GM18526 (cell line): ENCODE results near the gene FBLN1.

Experiments
- POLR2A ChIP-seq: IDR thresholded peaks from 3 replicates; pipeline ENCODE4 v1.6.1; 2011; ENCODE audit not compliant: insufficient read length; ENCODE audit errors: extremely low read depth

Gene FBLN1

DNA sequence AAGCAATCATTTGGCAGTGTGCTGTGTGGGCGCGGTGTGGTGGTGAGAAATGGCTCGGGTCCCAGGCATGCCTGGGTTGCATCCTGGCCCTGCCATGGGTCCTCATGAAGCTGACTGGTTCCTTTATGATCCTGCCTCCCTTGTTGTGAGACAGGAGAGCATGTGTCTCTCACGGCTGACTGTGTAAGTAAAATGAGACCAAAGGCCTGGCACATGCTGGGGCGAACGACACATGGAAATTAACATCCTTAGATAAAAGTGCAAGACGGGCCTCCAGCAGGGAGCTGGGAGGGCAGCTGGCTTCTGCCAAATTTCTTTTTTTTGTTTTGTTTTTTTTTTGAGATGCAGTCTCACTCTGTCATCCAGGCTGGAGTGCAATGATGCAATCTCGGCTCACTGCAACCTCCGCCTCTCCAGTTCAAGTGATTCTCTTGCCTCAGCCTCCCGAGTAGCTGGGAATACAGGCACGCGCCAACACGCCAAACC, 9.4 kb upstream of the FBLN1 start:
- no peak for TF ChIP-seq POLR2A

DNA sequence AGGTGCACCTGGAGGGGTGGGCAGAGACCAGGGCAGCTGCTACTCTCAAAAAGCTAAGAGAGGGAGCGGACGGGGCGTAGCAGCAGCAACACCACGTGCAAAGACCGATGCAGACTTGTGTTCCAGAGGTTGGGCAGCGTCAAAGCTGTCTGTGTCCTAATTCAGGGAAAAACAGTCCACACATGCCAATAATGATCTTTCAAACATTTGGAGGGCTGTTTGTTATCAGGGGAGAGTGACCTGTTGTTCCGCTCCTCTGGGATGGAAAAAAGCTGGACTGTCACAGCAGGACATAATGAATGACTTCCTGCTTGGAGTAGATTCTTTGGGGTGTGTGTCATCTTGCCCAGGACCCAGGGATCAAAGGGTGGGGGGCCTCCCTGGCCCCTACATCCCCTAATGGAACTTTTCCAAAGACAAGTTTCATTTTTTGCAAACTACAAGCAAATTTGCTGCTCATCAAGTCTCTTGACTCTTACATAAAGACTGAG, 6.2 kb upstream of the FBLN1 start:
- TF ChIP-seq POLR2A = no peak

DNA sequence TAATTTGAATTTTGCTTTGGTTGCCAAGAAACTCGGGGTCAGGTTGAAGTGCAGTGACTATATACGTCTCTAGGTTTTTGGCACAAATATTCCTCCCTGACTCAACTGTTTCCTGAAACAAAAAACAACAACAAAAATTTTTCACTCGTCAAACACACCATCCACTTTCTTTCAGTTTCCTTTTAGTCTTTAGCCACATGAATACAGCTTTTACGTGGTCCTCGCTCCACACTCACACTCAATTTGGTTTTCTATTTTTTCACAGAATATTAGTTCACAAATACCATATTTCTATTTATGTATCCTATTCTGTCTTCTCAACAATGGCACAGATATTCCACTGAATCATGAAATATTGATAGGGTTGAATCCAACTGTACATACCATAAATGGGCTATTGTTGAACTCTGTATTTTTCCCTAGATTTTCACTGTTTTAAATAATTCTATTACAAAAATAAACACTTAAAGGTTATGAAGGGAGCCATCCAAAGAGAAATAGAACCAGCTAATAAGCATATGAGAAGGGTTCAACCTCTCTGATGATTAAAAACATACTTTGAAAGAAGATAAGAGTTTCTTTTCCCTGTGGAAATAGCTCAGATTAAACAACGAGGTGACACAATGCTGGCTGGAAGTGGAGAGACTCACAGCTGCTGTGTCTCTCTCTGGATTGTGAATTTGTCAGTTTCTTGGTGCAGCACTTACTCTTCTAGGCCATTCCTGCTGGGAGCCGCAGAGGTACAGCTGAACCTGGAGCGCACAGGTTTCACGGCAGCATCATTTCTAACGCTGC, 5.1 kb upstream of the FBLN1 start:
- no peak for TF ChIP-seq POLR2A

DNA sequence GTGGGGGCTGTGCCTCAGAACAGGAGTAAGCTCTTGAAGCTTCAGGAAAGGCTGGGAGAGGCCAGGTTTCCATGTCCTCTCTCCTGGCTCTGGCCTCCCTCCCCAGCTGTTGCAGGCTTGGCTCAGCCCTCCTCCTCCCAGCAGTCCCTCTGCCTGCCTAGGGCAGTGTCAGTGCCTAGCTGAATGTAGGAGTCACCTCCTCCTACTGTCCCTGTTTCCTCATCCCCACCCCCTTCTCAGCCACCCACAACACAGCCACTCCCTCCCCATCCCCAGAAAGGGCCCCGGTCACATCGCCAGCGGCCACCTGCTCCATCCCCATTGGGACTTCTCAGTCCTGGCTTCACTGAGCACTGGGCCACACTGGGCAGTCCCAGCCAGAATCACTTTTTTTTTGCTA, 2.9 kb upstream of the FBLN1 start:
- no peak for TF ChIP-seq POLR2A

DNA sequence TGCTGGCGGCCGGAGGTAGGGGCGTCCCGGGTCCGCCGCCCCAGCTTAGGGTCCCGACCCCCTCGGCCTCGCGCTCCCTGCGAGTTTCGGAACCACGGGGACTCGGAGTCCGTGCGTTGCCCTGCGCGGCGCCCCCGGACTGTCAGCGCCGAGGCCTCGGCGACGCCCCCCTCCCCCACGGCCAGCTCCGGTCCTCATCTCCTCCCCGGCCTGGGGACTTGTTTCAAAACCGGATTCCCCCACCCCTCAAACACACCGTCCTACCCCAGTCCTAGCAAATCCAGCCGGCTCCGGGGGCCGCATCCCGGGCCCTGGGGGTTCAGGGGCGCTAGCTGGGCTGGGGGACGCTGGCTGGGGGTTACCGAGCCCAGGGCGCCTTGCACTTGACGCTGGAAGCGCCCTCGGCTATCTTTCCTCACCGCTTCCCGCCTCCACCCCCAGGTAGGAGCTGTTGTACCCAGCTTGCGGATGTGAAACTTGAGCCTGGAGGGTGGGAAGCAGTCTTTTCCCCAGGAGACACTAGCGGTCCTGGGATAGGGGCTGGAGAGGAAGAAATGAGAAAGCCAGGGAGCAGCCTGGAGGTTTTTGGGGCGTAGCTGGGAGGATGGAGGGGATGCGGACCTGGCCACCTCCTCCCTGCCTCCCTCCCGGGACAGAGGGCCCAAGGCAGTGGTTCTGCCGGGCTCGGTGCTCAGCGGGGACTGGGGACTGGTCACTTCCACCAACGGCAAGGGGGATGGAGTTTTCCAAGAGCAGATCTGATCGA, 550 bp downstream of the FBLN1 start:
- TF ChIP-seq POLR2A = no peak

DNA sequence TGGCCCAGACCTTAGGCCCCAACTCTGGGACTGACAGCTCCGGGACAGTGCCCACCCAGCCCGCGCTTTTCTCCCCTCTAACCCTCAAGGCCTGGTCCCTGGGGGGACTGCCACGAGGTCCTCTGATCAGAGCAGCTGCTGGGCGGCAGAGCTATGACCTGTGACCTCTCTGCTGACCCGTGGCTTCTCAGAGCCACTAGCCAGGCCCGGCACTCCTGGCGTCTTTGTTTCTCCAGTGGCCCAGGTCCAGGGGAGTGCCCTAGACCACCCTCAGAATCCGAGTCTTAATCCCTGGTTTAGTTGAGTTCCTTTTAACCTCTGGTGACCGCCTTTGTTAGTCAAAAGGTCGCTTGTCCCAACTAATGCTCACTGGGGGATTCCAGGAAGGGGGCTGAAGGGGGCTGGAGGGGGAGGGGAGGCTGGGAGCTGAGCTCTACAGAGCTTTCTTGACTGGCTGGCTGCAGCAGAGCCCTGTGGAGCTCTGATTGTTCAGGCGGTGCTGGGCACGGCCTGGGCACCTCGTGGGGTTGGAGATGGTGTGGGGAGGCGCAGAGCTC, 1.2 kb downstream of the FBLN1 start:
- TF ChIP-seq POLR2A = no peak

DNA sequence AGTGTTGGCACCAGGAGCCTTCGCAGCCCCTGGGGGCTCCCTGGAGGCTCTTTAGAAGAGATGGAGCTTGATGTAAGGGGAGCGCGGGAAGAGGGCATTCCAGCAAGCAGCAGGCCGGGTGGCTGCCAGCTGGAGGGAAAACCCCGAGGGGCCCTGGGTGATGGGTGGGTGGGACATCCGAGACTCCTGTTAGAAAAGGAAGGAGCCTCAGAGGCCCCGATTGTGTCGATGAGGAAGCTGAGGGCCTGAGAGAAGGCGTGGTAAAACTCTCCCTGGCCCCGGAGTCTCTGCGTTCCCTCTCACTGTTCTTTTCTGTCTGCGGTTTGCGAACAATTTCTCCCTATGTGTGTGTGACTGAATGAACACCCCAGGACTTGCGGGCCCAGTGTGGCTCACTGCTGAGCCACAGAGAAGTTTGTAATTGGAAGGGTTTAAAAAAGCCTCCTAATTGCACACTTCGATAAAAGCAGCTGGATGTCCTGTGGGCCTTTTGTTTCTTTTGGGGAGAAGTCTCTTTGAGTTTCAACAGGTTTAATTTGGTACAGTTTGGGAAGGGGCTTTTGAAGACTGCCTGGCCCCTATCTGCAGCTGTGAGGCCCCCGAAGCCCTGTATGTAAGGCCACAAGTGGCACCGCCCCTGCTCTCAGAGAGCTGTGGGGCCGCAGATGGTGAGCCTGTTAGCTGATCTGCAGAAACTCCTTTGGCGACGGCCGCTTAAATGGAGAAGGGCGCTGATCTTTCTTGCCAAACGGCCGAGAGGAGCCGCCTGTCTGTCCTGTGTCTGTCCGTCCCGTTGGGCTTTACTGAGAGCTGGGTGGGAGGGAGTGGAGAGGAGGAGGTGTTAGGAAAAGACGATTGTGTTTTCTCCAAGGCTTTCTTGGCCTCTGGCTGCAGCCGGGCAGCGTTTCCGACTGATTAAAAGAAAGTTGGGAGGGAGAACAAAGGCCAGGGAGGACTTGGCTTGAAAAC, 2.0 kb downstream of the FBLN1 start:
- TF ChIP-seq POLR2A = no peak

DNA sequence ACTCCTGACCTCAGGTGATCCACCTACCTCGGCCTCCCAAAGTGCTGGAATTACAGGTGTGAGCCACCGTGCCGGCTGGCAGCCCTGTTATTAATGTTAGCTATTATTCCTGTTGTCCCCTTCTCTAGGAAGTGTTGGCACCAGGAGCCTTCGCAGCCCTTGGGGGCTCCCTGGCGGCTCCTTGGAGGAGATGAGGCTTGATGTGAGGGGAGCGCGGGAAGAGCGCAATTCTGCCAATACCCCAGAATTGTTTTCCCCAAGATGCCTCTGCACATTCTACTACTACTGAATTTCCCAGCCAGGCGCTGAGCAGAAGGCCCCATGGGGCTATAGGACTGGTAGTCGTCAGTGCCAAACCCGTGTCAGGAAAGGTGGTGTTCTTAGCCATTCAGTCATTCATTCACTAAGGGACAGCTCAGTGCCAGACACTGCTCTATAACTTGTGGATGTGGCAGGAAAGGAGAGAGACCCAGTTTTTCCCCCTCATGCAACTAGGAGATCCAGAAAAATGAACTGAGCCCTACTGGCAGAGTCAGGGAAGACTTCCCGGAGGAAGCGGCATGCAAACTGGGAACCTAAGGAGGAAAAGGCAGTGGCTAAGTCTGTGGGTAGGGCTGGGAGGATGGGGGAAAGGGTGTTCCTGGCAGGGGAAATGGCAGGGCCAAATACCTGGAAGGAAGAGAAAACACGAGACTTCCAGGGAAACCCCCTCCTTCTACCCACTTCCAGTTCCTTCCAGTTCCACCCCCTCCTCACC, 3.5 kb downstream of the FBLN1 start:
- no peak for TF ChIP-seq POLR2A

DNA sequence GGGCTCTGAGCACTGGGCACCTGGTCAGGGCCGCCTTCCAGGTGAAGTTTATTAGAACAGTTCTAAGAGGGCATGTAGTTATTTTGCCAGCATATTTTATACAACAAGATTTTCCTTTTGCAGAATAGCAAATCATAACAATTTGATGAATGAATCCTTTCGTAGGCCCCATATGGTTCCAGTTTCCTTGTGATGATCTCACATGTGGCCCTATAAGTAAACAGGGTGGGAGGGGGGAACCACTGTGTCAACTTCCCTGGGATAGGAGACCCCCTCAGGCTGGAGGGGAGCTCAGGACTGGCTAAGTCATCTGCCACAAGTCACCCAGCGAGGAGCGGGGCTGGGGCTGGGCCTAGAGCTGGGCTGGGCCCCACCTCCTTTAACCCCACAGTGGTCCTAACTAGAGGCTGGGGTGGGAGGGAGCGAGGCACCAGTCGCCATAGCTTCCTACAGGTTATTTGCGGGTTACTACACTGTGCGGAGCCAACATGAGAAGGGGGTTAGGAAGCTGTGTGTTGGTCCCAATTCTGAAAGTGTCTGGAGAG, 4.2 kb downstream of the FBLN1 start:
- TF ChIP-seq POLR2A = no peak

DNA sequence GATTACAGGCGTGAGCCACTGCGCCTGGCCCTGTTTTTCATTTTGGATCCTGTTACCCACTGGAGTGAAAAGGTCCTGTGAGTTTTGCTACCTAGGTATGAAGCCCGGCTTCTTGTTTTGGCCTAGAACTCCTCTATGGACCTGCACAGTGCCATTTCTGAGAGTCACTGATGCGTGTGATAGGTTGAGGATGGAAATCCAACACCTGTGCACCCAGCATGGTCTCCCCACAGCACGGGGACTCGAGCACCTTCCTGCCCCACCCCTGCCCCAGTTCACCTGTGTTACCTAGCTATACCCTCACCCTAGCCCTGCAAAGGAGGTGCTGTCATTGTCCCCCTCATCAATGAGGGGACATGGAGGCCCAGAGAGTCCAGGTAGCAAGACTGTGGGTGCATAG, 5.1 kb downstream of the FBLN1 start:
- no peak for TF ChIP-seq POLR2A

DNA sequence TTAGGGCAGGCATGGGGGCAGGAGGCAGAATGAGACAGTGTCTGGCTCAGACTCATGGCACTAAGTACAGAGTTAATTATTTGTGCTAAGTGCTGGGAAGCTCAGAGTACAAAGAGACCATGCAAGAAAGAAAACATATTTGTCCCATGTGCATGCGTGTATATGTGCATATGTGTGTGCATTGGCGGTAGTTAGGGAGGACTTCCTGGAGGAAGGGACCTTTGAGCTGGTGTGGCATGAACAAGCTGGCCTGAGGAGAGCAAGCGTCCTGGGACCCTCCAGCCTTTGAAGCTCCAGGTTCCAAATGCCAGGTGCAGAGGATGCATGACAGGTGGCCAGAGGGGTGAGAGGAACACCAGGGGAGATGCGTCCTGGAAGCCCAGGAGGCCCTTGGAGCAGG, 6.1 kb downstream of the FBLN1 start:
- TF ChIP-seq POLR2A = no peak

DNA sequence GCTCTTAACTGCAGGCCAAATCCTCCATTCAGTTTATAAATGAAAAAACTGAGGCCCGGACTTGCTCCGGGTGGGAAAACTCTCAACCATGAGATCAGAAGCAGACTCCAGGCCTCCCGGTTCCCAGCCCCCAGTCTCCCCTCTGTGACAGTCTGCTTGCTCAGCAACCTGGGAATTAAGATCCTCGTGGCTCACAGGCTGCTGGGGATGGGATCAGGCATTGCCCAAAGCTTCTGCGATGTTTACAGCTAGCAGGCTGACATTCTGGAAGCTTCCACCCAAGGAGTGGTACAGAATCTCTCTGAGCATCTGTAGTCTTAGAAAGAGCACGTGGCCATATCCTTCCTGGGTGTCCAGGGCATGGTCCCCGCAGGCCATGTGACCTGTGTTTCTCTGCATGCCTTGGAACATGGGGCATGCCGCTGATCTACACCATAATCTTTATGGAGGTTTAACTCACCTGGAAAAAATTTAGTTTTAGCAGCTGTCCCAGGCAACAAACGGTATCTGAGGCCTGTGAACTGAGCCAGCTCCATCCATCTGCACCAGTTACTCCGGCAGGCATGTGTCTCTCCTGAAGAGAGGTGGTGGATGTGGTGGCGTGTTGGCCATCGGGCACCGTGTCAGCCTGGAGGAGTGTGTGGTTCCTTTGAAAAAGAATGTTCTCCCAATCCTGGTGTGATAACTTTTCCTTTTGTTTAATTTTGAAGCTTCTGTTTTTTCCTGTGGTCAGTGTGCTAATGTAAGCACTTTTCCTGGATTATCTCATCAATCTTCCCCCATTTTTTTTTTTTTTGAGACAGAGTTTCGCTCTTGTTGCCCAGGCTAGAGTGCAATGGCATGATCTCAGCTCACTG, 7.9 kb downstream of the FBLN1 start:
- no peak for TF ChIP-seq POLR2A

DNA sequence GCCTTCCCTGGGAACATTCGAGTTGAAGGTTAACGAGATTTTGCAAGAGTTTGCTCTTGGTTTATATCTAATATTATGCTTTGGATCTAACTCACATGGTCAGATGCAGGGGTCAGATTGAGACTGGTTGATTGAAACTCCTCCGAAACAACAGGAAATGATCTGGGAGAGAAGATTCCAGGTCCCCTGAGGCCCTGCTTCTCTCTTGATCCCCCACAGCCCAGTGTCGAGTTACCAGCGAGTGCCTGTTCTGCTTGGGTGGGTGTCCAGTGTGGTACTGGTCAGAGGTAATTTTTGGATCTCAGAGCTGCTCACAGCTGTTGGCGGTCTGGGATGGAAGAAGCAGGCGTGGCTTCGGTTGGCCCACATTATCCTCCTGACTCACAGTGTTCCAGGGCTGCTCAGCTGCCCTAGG, 9.2 kb downstream of the FBLN1 start:
- TF ChIP-seq POLR2A = no peak
